Peyer's patch (tissue), 4 donors: ENCODE data around the gene HEATR1.

ENCODE experiments used
- POLR2A ChIP-seq, 2 donors: fragments of 450-650 bp; IDR thresholded peaks; one replicate each; pipeline ENCODE4 v1.5.1; 2017; ENCODE audit warnings: antibody characterized with exemption in 2 of 2, mild to moderate bottlenecking in 2 of 2, moderate library complexity in 2 of 2
- TF ChIP-seq, protein P1 (sequence below), 6 experiments: fragments of 450-650 bp in 4 of 6; fragments of 200-600 bp in 2 of 6; sonication (generic) in 1 of 6; IDR thresholded peaks; one replicate each; pipeline ENCODE4 v1.5.1; 2017 to 2019; ENCODE audit warnings: antibody characterized with exemption in 6 of 6, mild to moderate bottlenecking in 3 of 6, moderate library complexity in 1 of 6

DNA sequence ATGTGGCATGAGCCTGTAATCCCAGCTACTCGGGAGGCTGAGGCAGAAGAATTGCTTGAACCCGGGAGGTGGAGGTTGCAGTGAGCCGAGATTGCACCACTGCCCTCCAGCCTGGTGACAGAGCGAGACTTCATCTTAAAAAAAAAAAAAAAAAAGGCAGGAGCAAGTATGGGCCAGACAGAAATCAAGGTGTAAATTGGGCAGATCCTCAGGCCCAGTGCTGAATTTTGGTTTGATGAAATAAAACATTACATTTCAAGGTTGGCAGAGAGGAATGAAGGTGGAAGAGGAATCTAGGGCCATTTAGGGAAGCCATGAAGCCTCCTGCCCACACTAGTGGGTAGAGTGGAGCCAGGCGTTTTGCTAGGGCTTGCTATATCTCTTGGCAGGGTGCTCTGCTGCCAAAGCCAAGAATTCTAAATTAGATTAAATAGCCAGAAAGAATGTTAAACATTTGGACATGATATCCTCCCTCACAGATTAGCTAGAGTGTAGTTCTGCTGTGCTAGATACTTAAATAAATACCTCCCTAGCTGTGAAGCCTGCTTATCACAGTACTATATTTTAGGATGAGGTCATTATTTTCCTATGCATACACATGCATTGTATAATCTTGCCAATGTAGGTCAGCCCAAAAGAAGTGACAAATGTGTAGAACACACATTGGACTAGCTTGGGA lies 97.2 kb downstream of the HEATR1 start:
- TF ChIP-seq, protein P1, sequence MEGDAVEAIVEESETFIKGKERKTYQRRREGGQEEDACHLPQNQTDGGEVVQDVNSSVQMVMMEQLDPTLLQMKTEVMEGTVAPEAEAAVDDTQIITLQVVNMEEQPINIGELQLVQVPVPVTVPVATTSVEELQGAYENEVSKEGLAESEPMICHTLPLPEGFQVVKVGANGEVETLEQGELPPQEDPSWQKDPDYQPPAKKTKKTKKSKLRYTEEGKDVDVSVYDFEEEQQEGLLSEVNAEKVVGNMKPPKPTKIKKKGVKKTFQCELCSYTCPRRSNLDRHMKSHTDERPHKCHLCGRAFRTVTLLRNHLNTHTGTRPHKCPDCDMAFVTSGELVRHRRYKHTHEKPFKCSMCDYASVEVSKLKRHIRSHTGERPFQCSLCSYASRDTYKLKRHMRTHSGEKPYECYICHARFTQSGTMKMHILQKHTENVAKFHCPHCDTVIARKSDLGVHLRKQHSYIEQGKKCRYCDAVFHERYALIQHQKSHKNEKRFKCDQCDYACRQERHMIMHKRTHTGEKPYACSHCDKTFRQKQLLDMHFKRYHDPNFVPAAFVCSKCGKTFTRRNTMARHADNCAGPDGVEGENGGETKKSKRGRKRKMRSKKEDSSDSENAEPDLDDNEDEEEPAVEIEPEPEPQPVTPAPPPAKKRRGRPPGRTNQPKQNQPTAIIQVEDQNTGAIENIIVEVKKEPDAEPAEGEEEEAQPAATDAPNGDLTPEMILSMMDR (IDR thresholded peaks at IDR 0.05) = no peak
- TF ChIP-seq POLR2A (IDR thresholded peaks at IDR 0.05) = no peak
